ENCODE data around the gene GPC5. TPM values are rescaled to one million over a fixed set of nuclear protein-coding genes. Genes with fewer than 3 reads are reported as not detected.
"Not testable (repeated sequence)": the region's sequence is repeated elsewhere in the genome, so short reads cannot be mapped to it uniquely, and the experiment has no call there.

The GPC5 gene
- total RNA-seq, 1 donor from 2014 or later, result 8.7 TPM

DNA sequence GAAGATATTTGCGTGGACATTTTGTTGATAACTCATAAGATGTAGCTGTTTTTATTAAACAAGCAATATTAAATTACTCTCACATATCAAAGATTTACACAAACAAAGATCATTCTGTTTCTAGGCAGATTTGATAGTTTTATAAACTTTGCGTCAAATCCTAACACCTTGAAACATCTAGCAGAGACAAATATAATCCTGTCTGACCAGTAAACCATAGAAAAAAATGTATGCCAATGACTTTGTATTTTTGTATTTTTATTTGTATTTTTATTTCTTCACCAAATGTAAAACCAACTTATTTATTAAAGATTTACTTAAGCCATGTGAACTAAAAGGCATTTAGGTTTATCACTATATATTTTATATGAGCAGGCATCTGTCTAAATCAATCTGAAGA lies 494.6 kb downstream of the GPC5 start:
- intact Hi-C loops (cut with DNase I), result no loop called here
- DNase-seq, result no peak
- Histone ChIP-seq H3K4me3 (no peak overlapping the region), H3K9me3 (no peaks in the 10 kb centered on the region), H3K36me3 (no peaks in the 10 kb centered on the region), H3K27me3 (ENCODE audit: low read depth) (no peaks in the 10 kb centered on the region), H3K4me1 (no peaks in the 10 kb centered on the region), H3K27ac (no peak overlapping the region)
- ATAC-seq, result no peak
- TF ChIP-seq, protein P1, sequence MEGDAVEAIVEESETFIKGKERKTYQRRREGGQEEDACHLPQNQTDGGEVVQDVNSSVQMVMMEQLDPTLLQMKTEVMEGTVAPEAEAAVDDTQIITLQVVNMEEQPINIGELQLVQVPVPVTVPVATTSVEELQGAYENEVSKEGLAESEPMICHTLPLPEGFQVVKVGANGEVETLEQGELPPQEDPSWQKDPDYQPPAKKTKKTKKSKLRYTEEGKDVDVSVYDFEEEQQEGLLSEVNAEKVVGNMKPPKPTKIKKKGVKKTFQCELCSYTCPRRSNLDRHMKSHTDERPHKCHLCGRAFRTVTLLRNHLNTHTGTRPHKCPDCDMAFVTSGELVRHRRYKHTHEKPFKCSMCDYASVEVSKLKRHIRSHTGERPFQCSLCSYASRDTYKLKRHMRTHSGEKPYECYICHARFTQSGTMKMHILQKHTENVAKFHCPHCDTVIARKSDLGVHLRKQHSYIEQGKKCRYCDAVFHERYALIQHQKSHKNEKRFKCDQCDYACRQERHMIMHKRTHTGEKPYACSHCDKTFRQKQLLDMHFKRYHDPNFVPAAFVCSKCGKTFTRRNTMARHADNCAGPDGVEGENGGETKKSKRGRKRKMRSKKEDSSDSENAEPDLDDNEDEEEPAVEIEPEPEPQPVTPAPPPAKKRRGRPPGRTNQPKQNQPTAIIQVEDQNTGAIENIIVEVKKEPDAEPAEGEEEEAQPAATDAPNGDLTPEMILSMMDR (IDR thresholded peaks at IDR 0.05), result no peak

DNA sequence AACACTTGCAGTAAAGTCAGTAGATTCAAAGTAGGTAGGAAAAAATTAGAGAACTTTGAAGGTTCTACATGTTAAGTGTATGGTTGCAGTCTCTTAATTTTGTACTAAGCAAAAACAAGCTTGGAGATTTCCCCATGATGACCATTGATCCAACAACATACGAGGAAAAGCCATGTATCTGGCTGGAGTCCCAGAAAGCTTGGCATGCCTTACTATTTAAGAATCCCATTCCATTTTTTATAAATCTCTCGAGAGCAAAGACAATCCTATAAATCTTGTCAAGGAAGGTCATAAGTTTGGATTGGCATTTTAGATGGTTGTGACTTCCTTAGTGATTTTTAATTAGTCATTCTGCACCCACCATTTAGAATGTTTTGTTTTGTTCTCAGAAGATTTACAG lies 495.9 kb downstream of the GPC5 start:
- Histone ChIP-seq H3K36me3 (no peaks in the 10 kb centered on the region), H3K9me3 (no peaks in the 10 kb centered on the region), H3K27me3 (ENCODE audit: low read depth) (no peaks in the 10 kb centered on the region), H3K27ac (no peak overlapping the region), H3K4me3 (no peak overlapping the region), H3K4me1 (no peaks in the 10 kb centered on the region)
- TF ChIP-seq, protein P1 (IDR thresholded peaks at IDR 0.05), result no peak
- ATAC-seq (no peak), DNase-seq (no peak)
- intact Hi-C loops (cut with DNase I), result no loop called here

DNA sequence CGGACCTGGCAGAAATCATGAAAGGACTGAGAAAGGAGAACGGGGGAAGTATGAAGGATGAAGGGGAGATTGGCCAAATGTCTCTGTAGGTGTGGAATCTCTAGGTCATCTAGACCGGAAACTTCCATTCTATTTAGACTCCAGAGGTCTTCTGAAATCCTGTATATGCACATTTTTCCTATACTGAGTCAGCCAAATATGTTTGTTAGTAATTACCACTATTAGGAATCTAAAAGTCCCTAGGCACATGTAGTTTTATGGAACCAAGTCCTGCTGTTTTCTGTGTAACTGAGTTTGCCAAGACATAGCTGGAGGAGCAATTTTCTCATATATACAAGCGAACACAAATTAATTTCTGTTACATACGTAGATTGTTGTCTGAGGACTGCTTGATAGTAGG lies 498.1 kb downstream of the GPC5 start:
- intact Hi-C loops (cut with DNase I), result no loop called here
- H3K4me1 ChIP-seq, result no peaks in the 10 kb centered on the region
- TF ChIP-seq, protein P1 (IDR thresholded peaks at IDR 0.05), result no peak
- no peak overlapping the region for H3K4me3 ChIP-seq
- DNase-seq (no peak), ATAC-seq (no peak)
- H3K27ac ChIP-seq, result no peak overlapping the region
- no peaks in the 10 kb centered on the region for H3K27me3 ChIP-seq (ENCODE audit: low read depth)
- no peaks in the 10 kb centered on the region for H3K9me3 ChIP-seq
- no peaks in the 10 kb centered on the region for H3K36me3 ChIP-seq

DNA sequence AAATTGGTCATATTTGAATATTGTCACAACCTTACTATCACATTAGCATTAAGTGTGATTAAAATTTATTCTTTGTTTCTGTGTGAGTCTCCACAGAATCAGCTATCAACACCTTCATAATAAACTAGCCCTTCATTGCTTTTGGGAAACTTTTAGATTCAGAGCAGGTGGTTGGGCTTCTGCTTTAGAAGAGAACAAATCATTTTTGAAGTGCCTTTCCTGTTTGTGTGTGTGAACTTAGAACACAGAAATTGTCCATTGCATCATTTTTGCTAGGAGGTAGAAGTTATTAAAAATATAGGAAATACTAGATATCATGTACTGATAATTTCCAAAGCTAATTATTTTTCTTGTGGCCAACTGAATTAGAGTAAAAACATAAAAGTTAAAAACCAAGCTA lies 500.6 kb downstream of the GPC5 start:
- ATAC-seq; H3K27ac ChIP-seq; H3K9me3 ChIP-seq; H3K27me3 ChIP-seq (ENCODE audit: low read depth); DNase-seq; H3K36me3 ChIP-seq; intact Hi-C loops (cut with DNase I); H3K4me1 ChIP-seq; H3K4me3 ChIP-seq: not testable (repeated sequence)

DNA sequence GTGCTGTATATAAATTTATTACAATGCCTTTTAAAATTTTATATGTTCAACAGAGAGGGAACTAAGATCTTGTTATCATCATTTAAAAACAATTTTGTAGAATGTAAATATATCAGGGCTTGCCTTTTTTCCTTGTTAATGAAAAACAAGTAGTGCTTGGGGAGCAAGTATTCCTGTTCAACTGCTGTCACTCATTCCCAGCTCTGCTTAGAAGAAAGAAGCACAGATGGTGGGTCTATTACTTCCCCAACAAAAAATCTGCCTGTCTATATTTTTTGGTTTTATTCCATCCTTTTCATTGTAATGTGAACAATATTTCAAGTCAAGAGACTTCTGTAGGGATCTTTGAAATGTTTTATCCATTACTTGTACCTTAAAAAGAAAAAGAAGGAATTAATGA lies 503.9 kb downstream of the GPC5 start:
- Histone ChIP-seq H3K4me1 (no peaks in the 10 kb centered on the region), H3K9me3 (no peaks in the 10 kb centered on the region), H3K36me3 (no peaks in the 10 kb centered on the region), H3K27ac (no peak overlapping the region), H3K27me3 (ENCODE audit: low read depth) (no peaks in the 10 kb centered on the region), H3K4me3 (no peak overlapping the region)
- ATAC-seq, result no peak
- TF ChIP-seq, protein P1 (IDR thresholded peaks at IDR 0.05), result no peak
- intact Hi-C loops (cut with DNase I), result no loop called here
- no peak for DNase-seq

DNA sequence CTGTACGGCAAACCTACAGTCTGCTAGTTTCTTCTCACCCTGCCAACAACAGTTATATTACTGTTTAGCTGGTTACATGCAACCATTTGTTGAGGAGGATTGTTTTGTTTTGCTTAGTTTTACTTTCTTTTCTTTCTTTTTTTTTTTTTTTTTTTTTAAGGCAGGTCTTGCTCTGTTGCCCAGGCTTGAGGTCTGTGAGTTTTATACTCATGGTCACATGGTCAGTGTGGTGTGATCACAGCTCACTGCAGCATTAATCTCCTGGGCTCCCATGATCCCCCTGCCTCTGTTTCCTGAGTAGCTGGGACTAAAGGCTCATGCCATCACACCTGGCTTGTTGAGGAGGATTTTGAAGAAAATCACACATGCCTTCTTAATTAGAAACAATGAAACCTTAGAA lies 505.6 kb downstream of the GPC5 start:
- no peak overlapping the region for H3K4me3 ChIP-seq
- intact Hi-C loops (cut with DNase I), result no loop called here
- H3K36me3 ChIP-seq, result no peaks in the 10 kb centered on the region
- TF ChIP-seq, protein P1 (IDR thresholded peaks at IDR 0.05), result no peak
- ATAC-seq (no peak), DNase-seq (no peak)
- H3K27me3 ChIP-seq (ENCODE audit: low read depth), result no peaks in the 10 kb centered on the region
- H3K4me1 ChIP-seq, result no peaks in the 10 kb centered on the region
- no peaks in the 10 kb centered on the region for H3K9me3 ChIP-seq
- H3K27ac ChIP-seq, result no peak overlapping the region
